Tibial artery (tissue), 4 donors: ENCODE data around the gene CPZ.
A peak's percentile ranks its signal among the peaks of the same experiment; 100 is the strongest.

ENCODE experiments used
- DNase-seq, 2 donors: peaks; one replicate each; pipeline ENCODE4 v3.0.0-alpha.2; 2019
- H3K27ac ChIP-seq, 2 donors: fragments of 200-600 bp; sonication (generic) in 1 of 2; 1 replicate in 1 of 2; 2 replicates in 1 of 2; pipeline ENCODE4 v1.5.1; 2018 to 2019; ENCODE audit warnings: mild to moderate bottlenecking in 1 of 2
- H3K27me3 ChIP-seq, 2 donors: fragments of 200-600 bp; sonication (generic) in 1 of 2; one replicate each; pipeline versions ENCODE4 v1.5.1 to v1.6.0; 2016 to 2019
- H3K36me3 ChIP-seq, 3 donors: fragments of 200-600 bp; sonication (generic) in 2 of 3; one replicate each; pipeline ENCODE4 v1.5.1; 2016 to 2019; ENCODE audit warnings: mild to moderate bottlenecking in 2 of 3
- H3K4me1 ChIP-seq, 4 donors: fragments of 200-600 bp; sonication (generic) in 2 of 4; 1 replicate in 3 of 4; 2 replicates in 1 of 4; pipeline ENCODE4 v1.5.1; 2016 to 2019
- H3K4me3 ChIP-seq, 2 donors: fragments of 200-600 bp; sonication (generic) in 1 of 2; 1 replicate in 1 of 2; 2 replicates in 1 of 2; pipeline ENCODE4 v1.5.1; 2018 to 2019; ENCODE audit warnings: mild to moderate bottlenecking in 2 of 2
- H3K9me3 ChIP-seq, 3 donors: fragments of 200-600 bp; sonication (generic) in 1 of 3; one replicate each; pipeline ENCODE4 v1.5.1; 2016 to 2019
- intact Hi-C: fragments of 100-400 bp; cut with DNase I; formaldehyde crosslinking; loops from one replicate; pipeline ENCODE4 v1.15.0; 2023; ENCODE audit warnings: low total_unique reads
- TF ChIP-seq, protein P1 (sequence below), 2 experiments: fragments of 200-600 bp in 1 of 2; fragments of 450-650 bp in 1 of 2; IDR thresholded peaks; one replicate each; pipeline ENCODE4 v1.5.1; 2017 to 2019; ENCODE audit warnings: antibody characterized with exemption in 2 of 2, mild to moderate bottlenecking in 1 of 2, moderate library complexity in 1 of 2

Gene CPZ

DNA sequence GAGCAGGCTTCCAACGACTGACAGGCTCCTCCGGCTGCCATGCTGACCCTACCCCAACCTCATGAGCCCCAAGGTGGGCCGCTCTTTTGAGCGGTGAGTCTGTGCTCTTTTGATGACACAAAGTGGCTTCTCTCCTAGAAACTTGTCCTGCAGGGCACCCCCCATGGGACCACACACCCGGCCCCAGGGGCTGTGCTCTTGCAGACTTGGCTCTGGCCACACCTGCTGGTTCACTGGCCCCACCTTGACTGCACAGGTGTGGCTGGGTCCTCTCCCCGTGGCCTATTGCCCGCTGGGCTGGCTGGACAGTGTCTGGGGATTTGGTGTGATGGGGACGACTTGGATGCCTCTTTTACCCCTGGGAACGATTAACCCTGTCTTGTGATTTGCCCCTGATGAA is 1.5 kb upstream of the CPZ start:
- Histone ChIP-seq H3K4me3 (no peak overlapping the region), H3K9me3 (no peaks in the 10 kb centered on the region), H3K27me3 (peaks cover 0 to 73% of the 10 kb centered on the region in 2 donors), H3K4me1 (peaks cover 0 to 17% (median 6%) of the 10 kb centered on the region in 4 donors), H3K36me3 (no peaks in the 10 kb centered on the region), H3K27ac (no peak overlapping the region)
- TF ChIP-seq, protein P1, sequence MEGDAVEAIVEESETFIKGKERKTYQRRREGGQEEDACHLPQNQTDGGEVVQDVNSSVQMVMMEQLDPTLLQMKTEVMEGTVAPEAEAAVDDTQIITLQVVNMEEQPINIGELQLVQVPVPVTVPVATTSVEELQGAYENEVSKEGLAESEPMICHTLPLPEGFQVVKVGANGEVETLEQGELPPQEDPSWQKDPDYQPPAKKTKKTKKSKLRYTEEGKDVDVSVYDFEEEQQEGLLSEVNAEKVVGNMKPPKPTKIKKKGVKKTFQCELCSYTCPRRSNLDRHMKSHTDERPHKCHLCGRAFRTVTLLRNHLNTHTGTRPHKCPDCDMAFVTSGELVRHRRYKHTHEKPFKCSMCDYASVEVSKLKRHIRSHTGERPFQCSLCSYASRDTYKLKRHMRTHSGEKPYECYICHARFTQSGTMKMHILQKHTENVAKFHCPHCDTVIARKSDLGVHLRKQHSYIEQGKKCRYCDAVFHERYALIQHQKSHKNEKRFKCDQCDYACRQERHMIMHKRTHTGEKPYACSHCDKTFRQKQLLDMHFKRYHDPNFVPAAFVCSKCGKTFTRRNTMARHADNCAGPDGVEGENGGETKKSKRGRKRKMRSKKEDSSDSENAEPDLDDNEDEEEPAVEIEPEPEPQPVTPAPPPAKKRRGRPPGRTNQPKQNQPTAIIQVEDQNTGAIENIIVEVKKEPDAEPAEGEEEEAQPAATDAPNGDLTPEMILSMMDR (IDR thresholded peaks at IDR 0.05) = no peak
- DNase-seq = no peak
- intact Hi-C loops = loop anchor here (5.0 kb wide), 1 partner anchor 349 kb away; no protein-coding TSS in a partner anchor

DNA sequence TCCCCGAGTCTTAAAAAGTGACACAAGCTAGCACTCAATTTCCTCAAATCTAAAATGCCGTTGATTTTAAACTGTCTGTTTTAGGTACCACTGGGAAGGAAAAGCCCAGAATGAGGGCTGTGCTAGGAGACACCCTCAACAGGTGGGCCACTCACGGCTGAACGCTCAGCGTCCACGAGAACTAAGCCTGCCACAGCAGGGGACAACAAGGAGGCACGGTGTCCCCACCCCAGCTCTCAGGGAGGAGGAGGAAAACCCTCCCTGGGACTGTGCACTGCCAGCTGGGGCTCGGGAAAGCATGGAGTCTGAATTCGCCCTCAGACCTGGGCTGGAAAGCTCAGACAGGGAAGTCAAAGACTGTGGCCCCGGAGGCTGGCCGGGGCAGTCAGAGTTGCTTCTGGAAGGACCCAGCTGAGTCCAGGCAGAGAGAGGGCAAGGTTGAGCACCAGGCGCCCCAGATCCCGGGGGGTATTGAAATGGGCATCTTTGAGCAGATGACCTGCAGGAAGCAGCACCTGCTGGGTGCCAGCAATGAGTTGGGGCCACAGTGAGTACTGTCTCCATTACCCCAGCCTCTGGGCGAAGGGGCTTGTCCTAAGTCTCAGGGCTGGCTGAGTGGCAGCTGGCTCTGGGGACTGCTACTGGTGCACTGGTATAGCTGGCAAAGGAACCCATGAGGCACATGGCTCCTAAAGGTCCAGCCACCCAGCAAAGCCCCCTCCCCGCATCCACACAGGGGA is 769 bp upstream of the CPZ start:
- no peak overlapping the region for H3K27ac ChIP-seq
- H3K4me1 ChIP-seq = peaks cover 0 to 17% (median 6%) of the 10 kb centered on the region in 4 donors
- H3K9me3 ChIP-seq = no peaks in the 10 kb centered on the region
- TF ChIP-seq, protein P1 (IDR thresholded peaks at IDR 0.05) = no peak
- H3K36me3 ChIP-seq = no peaks in the 10 kb centered on the region
- intact Hi-C loops = loop anchor here (5.0 kb wide), 1 partner anchor 349 kb away; no protein-coding TSS in a partner anchor
- H3K4me3 ChIP-seq = no peak overlapping the region
- H3K27me3 ChIP-seq = peaks cover 0 to 66% of the 10 kb centered on the region in 2 donors
- DNase-seq = no peak

DNA sequence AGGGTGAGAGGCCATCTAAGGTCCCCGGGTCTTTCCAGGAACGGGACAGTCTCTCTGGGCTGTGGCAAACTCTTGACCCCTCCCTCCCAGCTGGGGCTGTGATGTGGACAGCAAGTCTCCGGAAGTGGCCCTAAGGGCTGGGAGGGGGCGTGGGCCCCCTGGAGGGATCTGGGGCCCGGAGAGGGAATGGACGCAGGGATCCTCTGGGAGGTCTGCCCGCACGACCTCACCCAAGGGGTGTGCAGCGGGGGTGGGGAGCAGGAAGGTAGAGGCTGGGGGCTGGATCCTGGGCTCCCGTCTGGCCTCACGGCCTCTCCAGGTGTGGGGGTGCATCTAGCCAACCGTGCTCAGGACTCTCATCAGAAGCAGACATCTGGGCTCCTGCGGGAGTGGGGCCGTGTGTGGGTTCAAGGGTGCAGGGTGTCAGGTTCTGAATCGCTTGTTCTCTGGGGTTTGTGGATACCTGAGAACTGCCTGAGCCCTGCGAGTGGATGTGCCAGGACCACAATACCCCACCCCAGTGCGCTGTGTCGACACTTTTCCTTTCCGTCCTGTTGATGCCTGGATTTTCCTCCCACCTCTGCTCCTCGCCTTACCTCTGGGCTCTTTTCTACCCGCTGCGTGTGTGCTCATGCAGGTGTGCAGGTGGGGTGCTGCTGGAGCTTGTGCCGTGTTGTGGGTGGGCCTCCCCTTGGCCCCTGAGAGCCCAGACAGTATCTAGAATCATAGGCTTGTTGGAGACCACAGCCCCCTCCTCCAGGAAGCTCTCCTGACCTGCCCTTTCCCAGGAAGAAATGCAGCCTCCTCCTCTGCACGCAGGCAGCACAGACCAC is 915 bp downstream of the CPZ start:
- no peak for DNase-seq
- no peaks in the 10 kb centered on the region for H3K36me3 ChIP-seq
- peaks cover 0 to 52% of the 10 kb centered on the region in 2 donors for H3K27me3 ChIP-seq
- TF ChIP-seq, protein P1 (IDR thresholded peaks at IDR 0.05) = no peak
- intact Hi-C loops = loop anchor here (2.0 to 5.0 kb wide), 2 partner anchors 125 to 351 kb away; no protein-coding TSS in a partner anchor
- no peak overlapping the region for H3K4me3 ChIP-seq
- peaks cover 0 to 17% (median 6%) of the 10 kb centered on the region in 4 donors for H3K4me1 ChIP-seq
- no peaks in the 10 kb centered on the region for H3K9me3 ChIP-seq
- no peak overlapping the region for H3K27ac ChIP-seq

DNA sequence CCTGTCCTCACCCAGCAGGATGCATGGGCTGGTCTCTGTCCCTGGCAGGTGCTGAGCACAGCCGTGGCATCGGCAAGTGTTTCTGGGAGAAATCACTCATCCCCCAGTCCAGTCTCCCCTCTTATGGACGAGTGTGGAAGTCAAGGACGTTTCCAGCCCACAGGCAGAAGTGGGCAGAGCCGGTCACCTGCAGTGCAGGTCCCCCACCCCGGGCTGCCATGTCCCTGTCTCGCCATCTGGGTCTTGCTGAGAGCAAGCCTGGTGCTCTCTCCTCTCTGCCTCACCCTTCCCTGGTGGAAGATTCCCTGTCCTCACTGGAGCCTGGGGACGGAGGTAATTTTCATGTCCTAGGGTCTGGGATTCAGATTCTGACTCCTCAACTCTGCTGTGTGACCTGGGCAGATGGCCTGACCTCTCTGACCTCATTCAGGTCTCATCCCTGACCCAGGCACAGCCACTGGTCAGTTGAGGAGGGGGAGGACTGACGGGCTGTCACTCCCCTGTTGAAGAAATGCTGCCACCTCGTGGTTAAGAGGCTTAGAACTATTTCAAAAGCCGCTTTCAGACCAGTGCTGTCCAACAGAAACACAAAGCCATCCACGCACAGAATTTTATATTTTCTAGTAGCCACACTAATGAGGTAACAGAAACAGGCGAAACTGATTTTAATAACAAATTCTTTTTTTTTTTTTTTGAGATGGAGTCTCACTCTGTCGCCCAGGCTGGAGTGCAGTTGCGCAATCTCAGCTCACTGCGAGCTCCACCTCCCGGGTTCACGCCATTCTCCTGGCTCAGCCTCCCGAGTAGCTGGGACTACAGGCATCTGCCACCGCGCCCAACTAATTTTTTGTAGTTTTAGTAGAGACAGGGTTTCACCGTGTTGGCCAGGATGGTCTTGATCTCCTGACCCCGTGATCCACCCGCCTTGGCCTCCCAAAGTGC is 1.8 kb downstream of the CPZ start:
- peak in 1 of 2 donors; percentile 35 for DNase-seq
- no peak overlapping the region for H3K27ac ChIP-seq
- peaks cover 0 to 17% (median 6%) of the 10 kb centered on the region in 4 donors for H3K4me1 ChIP-seq
- H3K36me3 ChIP-seq = no peaks in the 10 kb centered on the region
- TF ChIP-seq, protein P1 (IDR thresholded peaks at IDR 0.05) = peak; percentile 54 to 59
- H3K27me3 ChIP-seq = peaks cover 0 to 48% of the 10 kb centered on the region in 2 donors
- intact Hi-C loops = loop anchor here (2.0 to 5.0 kb wide), 2 partner anchors 126 to 352 kb away; no protein-coding TSS in a partner anchor
- H3K9me3 ChIP-seq = no peaks in the 10 kb centered on the region
- no peak overlapping the region for H3K4me3 ChIP-seq
